GM12878 (cell line): ENCODE measurements around the gene EDEM3.

ENCODE experiments used
- BCL11A ChIP-seq: IDR thresholded peaks from 2 replicates; pipeline ENCODE4 v1.6.1; 2011; ENCODE audit warnings: low read depth, low read length
- CEBPB ChIP-seq, 2 experiments: fragments of 150-350 bp in 1 of 2; IDR thresholded peaks; 2 replicates each; pipeline ENCODE4 v1.6.1; 2012 to 2014; ENCODE audit warnings: low read depth in 2 of 2, low read length in 2 of 2, borderline replicate concordance in 1 of 2, inconsistent platforms in 1 of 2
- CREM ChIP-seq: IDR thresholded peaks from 2 replicates; pipeline ENCODE4 v1.6.1; 2014; ENCODE audit warnings: antibody characterized with exemption, low read depth
- EGR1 ChIP-seq, 2 experiments: IDR thresholded peaks; 1 replicate in 1 of 2; 2 replicates in 1 of 2; pipeline ENCODE4 v1.6.1; 2011 to 2012; ENCODE audit warnings: low read depth in 2 of 2, low read length in 2 of 2, borderline replicate concordance in 1 of 2, mild to moderate bottlenecking in 1 of 2, moderate library complexity in 1 of 2
- HCFC1 ChIP-seq: fragments of 150-350 bp; IDR thresholded peaks from 2 replicates; pipeline ENCODE4 v1.6.1; 2014; ENCODE audit warnings: low read length
- MYC ChIP-seq: IDR thresholded peaks from 2 replicates; pipeline ENCODE4 v1.6.1; 2011; ENCODE audit warnings: mild to moderate bottlenecking, low read length, moderate library complexity, inconsistent platforms; ENCODE audit not compliant: insufficient read depth, insufficient replicate concordance, insufficient read length, severe bottlenecking
- POLR2A ChIP-seq: IDR thresholded peaks from 2 replicates; pipeline ENCODE4 v1.6.1; 2011; ENCODE audit warnings: low read depth, mild to moderate bottlenecking, low read length
- RAD21 ChIP-seq: IDR thresholded peaks from 2 replicates; pipeline ENCODE4 v1.6.1; 2011; ENCODE audit warnings: mild to moderate bottlenecking, low read depth, low read length, moderate library complexity; ENCODE audit not compliant: insufficient read depth
- YY1 ChIP-seq: IDR thresholded peaks from 2 replicates; pipeline ENCODE4 v1.6.1; 2011; ENCODE audit warnings: low read depth, mild to moderate bottlenecking, low read length
- ZNF274 ChIP-seq: IDR thresholded peaks from one replicate; pipeline ENCODE4 v1.8.0; 2011; ENCODE audit not compliant: insufficient read length, insufficient read depth
- TF ChIP-seq, protein P1 (sequence below), 3 experiments: IDR thresholded peaks in 2 of 3; conservative IDR thresholded peaks in 1 of 3; 2 replicates each; pipeline ENCODE4 v1.5.1; 2011; ENCODE audit warnings: low read depth in 3 of 3, low read length in 3 of 3, mild to moderate bottlenecking in 3 of 3, control low read depth in 2 of 3, moderate library complexity in 2 of 3, inconsistent platforms in 1 of 3, mixed read lengths in 1 of 3; ENCODE audit not compliant: control insufficient read depth in 2 of 3, insufficient read depth in 1 of 3; ENCODE audit errors: extremely low read depth in 1 of 3

DNA sequence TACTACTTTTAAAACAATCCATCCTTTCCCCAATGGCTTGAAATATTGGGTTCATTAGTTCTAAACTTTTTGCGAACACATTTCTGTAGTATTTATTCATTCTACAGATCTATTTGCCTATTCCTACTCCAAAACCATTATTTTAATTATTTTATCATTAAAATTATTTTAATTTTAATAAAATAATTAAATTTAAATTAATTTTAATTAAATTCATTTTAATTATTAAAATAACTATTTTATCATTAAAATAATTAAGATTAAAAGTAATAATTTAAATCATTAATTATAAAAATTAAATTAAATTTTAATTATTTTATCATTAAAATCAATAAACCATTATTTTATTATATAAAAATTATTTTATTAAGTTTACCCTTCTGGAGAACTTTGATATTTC lies 15.6 kb downstream of the EDEM3 start:
- TF ChIP-seq HCFC1 (no peak), ZNF274 (no peak), BCL11A (no peak), RAD21 (no peak), POLR2A (no peak), CREM (no peak), EGR1 (IDR thresholded peaks at IDR 0.05; ENCODE audit: borderline replicate concordance in 1 of 2, low read depth in 2 of 2, low read length in 2 of 2) (no peak), MYC (no peak), CEBPB (IDR thresholded peaks at IDR 0.05; ENCODE audit: borderline replicate concordance in 1 of 2, low read depth in 2 of 2, low read length in 2 of 2) (no peak), YY1 (no peak)
- TF ChIP-seq, protein P1, sequence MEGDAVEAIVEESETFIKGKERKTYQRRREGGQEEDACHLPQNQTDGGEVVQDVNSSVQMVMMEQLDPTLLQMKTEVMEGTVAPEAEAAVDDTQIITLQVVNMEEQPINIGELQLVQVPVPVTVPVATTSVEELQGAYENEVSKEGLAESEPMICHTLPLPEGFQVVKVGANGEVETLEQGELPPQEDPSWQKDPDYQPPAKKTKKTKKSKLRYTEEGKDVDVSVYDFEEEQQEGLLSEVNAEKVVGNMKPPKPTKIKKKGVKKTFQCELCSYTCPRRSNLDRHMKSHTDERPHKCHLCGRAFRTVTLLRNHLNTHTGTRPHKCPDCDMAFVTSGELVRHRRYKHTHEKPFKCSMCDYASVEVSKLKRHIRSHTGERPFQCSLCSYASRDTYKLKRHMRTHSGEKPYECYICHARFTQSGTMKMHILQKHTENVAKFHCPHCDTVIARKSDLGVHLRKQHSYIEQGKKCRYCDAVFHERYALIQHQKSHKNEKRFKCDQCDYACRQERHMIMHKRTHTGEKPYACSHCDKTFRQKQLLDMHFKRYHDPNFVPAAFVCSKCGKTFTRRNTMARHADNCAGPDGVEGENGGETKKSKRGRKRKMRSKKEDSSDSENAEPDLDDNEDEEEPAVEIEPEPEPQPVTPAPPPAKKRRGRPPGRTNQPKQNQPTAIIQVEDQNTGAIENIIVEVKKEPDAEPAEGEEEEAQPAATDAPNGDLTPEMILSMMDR (IDR thresholded peaks at IDR 0.05 in 2 of 3, conservative IDR thresholded peaks at IDR 0.05 in 1 of 3; ENCODE audit: control insufficient read depth in 2 of 3, extremely low read depth in 1 of 3, insufficient read depth in 1 of 3, low read depth in 3 of 3, low read length in 3 of 3): no peak
